PC-3 (cell line): Measurements from ENCODE around the gene EGF. TPM values are rescaled to one million over a fixed set of nuclear protein-coding genes. Genes with fewer than 3 reads are reported as not detected.

Source experiments
- ATAC-seq: fragments of 200-7000 bp; cut with Tn5 transposase; 2 replicates; pipeline ENCODE4 v1.9.1; 2020; ENCODE audit warnings: mild to moderate bottlenecking, moderate library complexity
- BruUV-seq: library from RNA; stranded (reverse); fragments of 400-500 nt; replicated peaks from 2 replicates; lab custom pipeline; 2021; lab: Mats Ljungman, UMichigan
- CTCF ChIA-PET: fragments of 300-600 bp; sonication (Branson Sonifier 250); formaldehyde crosslinking; loops from one replicate; lab custom pipeline; 2022; ENCODE audit warnings: antibody characterized with exemption; lab: Charles Lee
- POLR2A ChIA-PET: fragments of 300-600 bp; sonication (Branson Sonifier 250); formaldehyde crosslinking; loops from one replicate; lab custom pipeline; 2022; ENCODE audit warnings: antibody characterized with exemption; ENCODE audit not compliant: unreplicated experiment; lab: Charles Lee
- DNase-seq: peaks from one replicate; pipeline ENCODE4 v3.0.0-alpha.2; 2015
- H2AFZ ChIP-seq: fragments of 300-600 bp; sonication (generic); 2 replicates; pipeline ENCODE4 v1.6.0; 2016; ENCODE audit warnings: antibody characterized with exemption, low read length
- H3F3A ChIP-seq: fragments of 300-600 bp; sonication (generic); one replicate; pipeline ENCODE4 v1.6.0; 2017; ENCODE audit warnings: antibody characterized with exemption, low read length, control low read depth, mild to moderate bottlenecking; ENCODE audit not compliant: unreplicated experiment
- H3K27ac ChIP-seq: fragments of 300-600 bp; sonication (generic); 2 replicates; pipeline ENCODE4 v1.5.1; 2016; ENCODE audit warnings: mild to moderate bottlenecking, low read length
- H3K27me3 ChIP-seq: fragments of 300-600 bp; sonication (generic); 2 replicates; pipeline ENCODE4 v1.6.1; 2016; ENCODE audit warnings: low read length, mixed read lengths
- H3K36me3 ChIP-seq: fragments of 300-600 bp; sonication (generic); 2 replicates; pipeline ENCODE4 v1.6.1; 2016; ENCODE audit warnings: low read depth, mixed run types, low read length, mixed read lengths
- H3K4me1 ChIP-seq: fragments of 300-600 bp; sonication (generic); 2 replicates; pipeline ENCODE4 v1.5.1; 2016; ENCODE audit warnings: low read length; ENCODE audit not compliant: insufficient read depth
- H3K4me2 ChIP-seq: fragments of 300-600 bp; sonication (generic); 2 replicates; pipeline ENCODE4 v1.6.0; 2016; ENCODE audit warnings: low read length
- H3K4me3 ChIP-seq: fragments of 300-600 bp; sonication (generic); 2 replicates; pipeline ENCODE4 v1.5.1; 2016; ENCODE audit warnings: mild to moderate bottlenecking, low read length, mixed read lengths
- H3K79me2 ChIP-seq: fragments of 300-600 bp; sonication (generic); 2 replicates; pipeline ENCODE4 v1.6.1; 2017; ENCODE audit warnings: low read length, mixed read lengths
- H3K9ac ChIP-seq: fragments of 300-600 bp; sonication (generic); 2 replicates; pipeline ENCODE4 v1.6.0; 2016; ENCODE audit warnings: mild to moderate bottlenecking, low read length
- H3K9me2 ChIP-seq: fragments of 300-600 bp; sonication (generic); replicated peaks from 2 replicates; pipeline ENCODE4 v1.6.1; 2016; ENCODE audit warnings: mixed run types, low read length, mixed read lengths
- H3K9me3 ChIP-seq: fragments of 300-600 bp; sonication (generic); 2 replicates; pipeline ENCODE4 v1.6.1; 2016; ENCODE audit warnings: low read length, mixed read lengths
- H4K20me1 ChIP-seq: fragments of 300-600 bp; sonication (generic); 2 replicates; pipeline ENCODE4 v1.6.1; 2016; ENCODE audit warnings: low read length, mixed read lengths
- CTCF ChIP-seq: fragments of 300-600 bp; sonication (generic); conservative IDR thresholded peaks from 2 replicates; pipeline ENCODE4 v1.5.1; 2017; ENCODE audit warnings: antibody characterized with exemption, low read depth, mild to moderate bottlenecking, low read length
- EZH2 ChIP-seq: fragments of 300-600 bp; sonication (generic); IDR thresholded peaks from one replicate; pipeline ENCODE4 v1.6.1; 2017; ENCODE audit warnings: antibody characterized with exemption, mild to moderate bottlenecking, low read length; ENCODE audit not compliant: unreplicated experiment
- EZH2phosphoT487 ChIP-seq: fragments of 300-600 bp; sonication (generic); IDR thresholded peaks from 2 replicates; pipeline ENCODE4 v1.6.1; 2018; ENCODE audit warnings: mild to moderate bottlenecking, antibody characterized with exemption, low read length, borderline replicate concordance
- intact Hi-C: fragments of 100-400 bp; cut with micrococcal nuclease; formaldehyde crosslinking; loops from 2 replicates; pipeline ENCODE4 v1.9.0; 2023
- total RNA-seq: library from RNA; depleted of rRNA; stranded (reverse); fragments of >200 nt; gene quantifications from 2 replicates; pipeline ENCODE4 v1.2.3, GENCODE V29; 2014

The EGF gene
- total RNA-seq, 1 experiment from 2014 or later = 6.1 TPM

DNA sequence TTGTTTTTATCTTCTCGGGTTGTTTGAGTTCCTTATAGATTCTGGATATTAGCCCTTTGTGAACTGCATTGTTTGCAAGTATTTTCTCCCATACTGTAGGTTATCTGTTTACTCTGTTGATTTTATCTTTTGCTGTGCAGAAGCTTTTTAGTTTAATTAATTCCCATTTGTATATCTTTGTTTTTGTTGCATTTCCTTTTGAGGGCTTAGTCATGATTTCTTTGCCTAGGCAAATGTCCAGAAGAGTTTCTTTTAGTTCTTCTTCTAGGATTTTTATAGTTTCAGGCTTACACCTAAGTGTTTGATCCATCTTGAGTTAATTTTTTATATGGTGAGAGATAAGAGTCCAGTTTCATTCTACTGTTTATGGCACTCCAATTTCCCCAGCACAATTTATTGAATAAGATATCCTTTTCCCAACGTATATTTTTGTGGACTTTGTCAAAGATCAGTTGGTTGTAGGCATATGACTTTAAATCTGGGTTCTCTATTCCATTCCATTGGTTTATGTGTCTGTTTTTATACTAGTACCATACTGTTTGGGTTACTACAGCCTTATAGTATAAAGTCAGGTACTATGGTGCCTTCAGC is 54.3 kb downstream of the EGF start:
- peaks cover 10% of the 10 kb centered on the region for H3F3A ChIP-seq
- no TSS peak for BruUV-seq
- H3K36me3 ChIP-seq = no peaks in the 10 kb centered on the region
- peak overlapping the region; percentile 26; the same call in 1 of the 2 replicates for H3K4me3 ChIP-seq
- no peak for TF ChIP-seq EZH2phosphoT487
- no peak for TF ChIP-seq CTCF
- TF ChIP-seq EZH2 = no peak
- ChIA-PET CTCF (no interaction called here), POLR2A (no interaction called here)
- no peaks in the 10 kb centered on the region for H3K79me2 ChIP-seq
- no peaks in the 10 kb centered on the region for H3K27me3 ChIP-seq
- peak overlapping the region; percentile 13; the same call in 1 of the 2 replicates for H3K9ac ChIP-seq
- intact Hi-C loops = loop anchor here (1.0 to 5.0 kb wide), 3 partner anchors 20 to 95 kb away; partner anchors contain the start of gene EGF
- ATAC-seq (peak; percentile 10; the same call in 1 of the 2 replicates), DNase-seq (peak; percentile 16)
- peaks cover 29% of the 10 kb centered on the region for H3K4me1 ChIP-seq
- no peaks in the 10 kb centered on the region for H3K9me3 ChIP-seq
- H3K27ac ChIP-seq = peak overlapping the region; percentile 85
- no peaks in the 10 kb centered on the region for H4K20me1 ChIP-seq
- H2AFZ ChIP-seq = no peak overlapping the region
- H3K4me2 ChIP-seq = peak overlapping the region; percentile 87
- no peaks in the 10 kb centered on the region for H3K9me2 ChIP-seq

DNA sequence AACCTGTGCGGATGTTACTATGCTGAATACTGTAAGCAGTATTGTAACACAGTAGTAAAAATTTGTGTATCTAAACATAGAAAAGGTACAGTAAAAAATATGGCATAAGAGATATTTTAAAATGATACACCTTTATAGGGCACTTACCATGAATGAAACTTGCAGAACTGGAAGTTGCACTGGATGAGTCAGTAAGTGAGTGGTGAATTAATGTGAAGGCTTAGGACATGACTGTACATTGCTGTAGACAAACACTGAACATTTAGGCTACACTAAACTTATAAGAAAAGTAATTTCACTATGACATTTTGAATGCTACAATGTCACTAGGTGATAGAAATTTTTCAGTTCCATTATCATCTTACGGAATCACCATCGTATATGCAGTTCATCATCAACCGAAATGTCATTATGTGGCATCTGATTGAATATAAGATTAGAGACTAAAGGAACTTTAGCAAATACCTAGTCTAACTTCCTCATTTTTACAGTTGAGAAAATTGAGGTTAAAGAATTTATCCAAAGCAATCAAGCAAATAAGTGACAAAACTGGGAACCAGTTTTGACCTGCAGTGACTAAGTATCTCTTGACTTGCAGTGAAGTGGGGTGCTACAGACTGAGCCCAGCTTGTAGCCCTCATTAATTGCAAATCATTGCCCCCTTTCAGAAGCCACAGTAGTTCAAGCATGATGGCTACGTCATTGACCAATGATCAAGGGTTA is 55.3 kb downstream of the EGF start:
- DNase-seq = peak; percentile 94
- no peak overlapping the region for H2AFZ ChIP-seq
- H3K9ac ChIP-seq = no peak overlapping the region; the same call in 1 of the 2 replicates
- H4K20me1 ChIP-seq = no peaks in the 10 kb centered on the region
- H3K9me2 ChIP-seq = no peaks in the 10 kb centered on the region
- H3K4me1 ChIP-seq = peaks cover 29% of the 10 kb centered on the region
- H3K4me2 ChIP-seq = peak overlapping the region; percentile 87
- no peaks in the 10 kb centered on the region for H3K79me2 ChIP-seq
- no peaks in the 10 kb centered on the region for H3K9me3 ChIP-seq
- peak overlapping the region; percentile 85 for H3K27ac ChIP-seq
- no TSS peak for BruUV-seq
- H3K27me3 ChIP-seq = no peaks in the 10 kb centered on the region
- ChIA-PET CTCF (no interaction called here), POLR2A (no interaction called here)
- H3F3A ChIP-seq = peaks cover 10% of the 10 kb centered on the region
- TF ChIP-seq CTCF (no peak), EZH2phosphoT487 (no peak), EZH2 (no peak)
- intact Hi-C loops = loop anchor here (1.0 to 5.0 kb wide), 3 partner anchors 21 to 96 kb away; partner anchors contain the start of gene EGF
- H3K36me3 ChIP-seq = no peaks in the 10 kb centered on the region
- H3K4me3 ChIP-seq = peak overlapping the region; percentile 51
- ATAC-seq = peak; percentile 98
